Fibroblast of villous mesenchyme (primary cell): ENCODE results near the gene HOXB5. TPM values are rescaled to one million over a fixed set of nuclear protein-coding genes. Genes with fewer than 3 reads are reported as not detected.

Experiments used
- DNase-seq: peaks from one replicate; pipeline ENCODE4 v3.0.0-alpha.2; 2010; ENCODE audit warnings: low read depth
- H3K4me3 ChIP-seq: 2 replicates; pipeline ENCODE4 v1.5.1; 2011; ENCODE audit warnings: low read depth, mild to moderate bottlenecking, low read length
- total RNA-seq: library from RNA; depleted of rRNA; stranded (reverse); fragments of >200 nt; gene quantifications from 2 replicates; pipeline ENCODE4 v1.2.3, GENCODE V29; 2012
- TF ChIP-seq, protein P1 (sequence below): IDR thresholded peaks from 2 replicates; pipeline ENCODE4 v1.5.1; 2012; ENCODE audit warnings: low read depth, mild to moderate bottlenecking, low read length; ENCODE audit not compliant: insufficient read depth

Gene HOXB5
- total RNA-seq, 1 donor, result 0.43 TPM

DNA sequence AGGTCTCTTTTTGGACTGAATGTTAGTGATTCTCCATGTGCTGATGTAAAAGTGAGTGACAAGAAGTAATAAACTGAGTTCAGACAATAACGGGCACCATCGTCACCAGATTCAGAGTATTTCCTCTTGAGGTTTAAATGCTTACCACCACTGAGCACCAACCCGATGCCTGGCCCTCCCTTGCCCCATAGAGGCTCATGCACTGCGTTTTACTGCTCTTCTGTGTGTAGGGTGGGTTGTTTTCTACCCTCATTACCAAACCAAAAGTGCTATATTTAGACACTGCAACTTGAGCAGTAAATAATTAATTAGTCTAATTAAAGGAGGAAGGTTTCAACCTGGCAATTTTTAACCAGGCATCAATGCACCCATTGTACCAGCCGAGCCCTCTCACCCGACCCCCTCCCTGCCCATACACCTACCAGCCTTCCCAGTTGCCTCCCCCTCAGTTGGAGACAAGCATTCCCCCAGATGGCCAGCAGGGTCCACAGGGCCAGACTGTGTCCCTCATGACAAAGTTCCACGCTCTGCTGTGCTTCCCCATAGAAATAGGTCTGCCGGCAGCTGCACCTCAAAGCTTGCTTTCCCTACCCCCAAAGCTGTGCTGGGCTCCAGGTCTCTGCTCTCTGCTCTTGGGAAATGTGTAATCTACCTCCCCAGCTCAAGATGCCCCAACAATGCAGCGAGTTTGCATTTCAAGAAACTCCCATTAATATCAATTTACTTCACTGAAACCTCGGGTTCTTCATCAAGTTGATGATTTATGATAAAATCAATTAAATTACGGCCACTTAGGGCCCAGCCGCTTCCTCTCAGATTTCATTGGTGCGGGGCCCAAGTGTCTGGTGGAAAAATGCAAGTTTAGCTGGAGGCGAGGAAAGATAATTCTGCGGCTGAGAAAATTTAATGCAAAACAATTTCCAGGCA, 31.4 kb downstream of the HOXB5 start:
- no peak overlapping the region for H3K4me3 ChIP-seq
- TF ChIP-seq, protein P1, sequence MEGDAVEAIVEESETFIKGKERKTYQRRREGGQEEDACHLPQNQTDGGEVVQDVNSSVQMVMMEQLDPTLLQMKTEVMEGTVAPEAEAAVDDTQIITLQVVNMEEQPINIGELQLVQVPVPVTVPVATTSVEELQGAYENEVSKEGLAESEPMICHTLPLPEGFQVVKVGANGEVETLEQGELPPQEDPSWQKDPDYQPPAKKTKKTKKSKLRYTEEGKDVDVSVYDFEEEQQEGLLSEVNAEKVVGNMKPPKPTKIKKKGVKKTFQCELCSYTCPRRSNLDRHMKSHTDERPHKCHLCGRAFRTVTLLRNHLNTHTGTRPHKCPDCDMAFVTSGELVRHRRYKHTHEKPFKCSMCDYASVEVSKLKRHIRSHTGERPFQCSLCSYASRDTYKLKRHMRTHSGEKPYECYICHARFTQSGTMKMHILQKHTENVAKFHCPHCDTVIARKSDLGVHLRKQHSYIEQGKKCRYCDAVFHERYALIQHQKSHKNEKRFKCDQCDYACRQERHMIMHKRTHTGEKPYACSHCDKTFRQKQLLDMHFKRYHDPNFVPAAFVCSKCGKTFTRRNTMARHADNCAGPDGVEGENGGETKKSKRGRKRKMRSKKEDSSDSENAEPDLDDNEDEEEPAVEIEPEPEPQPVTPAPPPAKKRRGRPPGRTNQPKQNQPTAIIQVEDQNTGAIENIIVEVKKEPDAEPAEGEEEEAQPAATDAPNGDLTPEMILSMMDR, result peak; percentile 27
- DNase-seq, result no peak

GRCh38 chr17:48559840-48560817, 33.5 kb downstream of the HOXB5 start:
- no peak overlapping the region for H3K4me3 ChIP-seq
- DNase-seq, result no peak
- TF ChIP-seq, protein P1, result no peak

DNA sequence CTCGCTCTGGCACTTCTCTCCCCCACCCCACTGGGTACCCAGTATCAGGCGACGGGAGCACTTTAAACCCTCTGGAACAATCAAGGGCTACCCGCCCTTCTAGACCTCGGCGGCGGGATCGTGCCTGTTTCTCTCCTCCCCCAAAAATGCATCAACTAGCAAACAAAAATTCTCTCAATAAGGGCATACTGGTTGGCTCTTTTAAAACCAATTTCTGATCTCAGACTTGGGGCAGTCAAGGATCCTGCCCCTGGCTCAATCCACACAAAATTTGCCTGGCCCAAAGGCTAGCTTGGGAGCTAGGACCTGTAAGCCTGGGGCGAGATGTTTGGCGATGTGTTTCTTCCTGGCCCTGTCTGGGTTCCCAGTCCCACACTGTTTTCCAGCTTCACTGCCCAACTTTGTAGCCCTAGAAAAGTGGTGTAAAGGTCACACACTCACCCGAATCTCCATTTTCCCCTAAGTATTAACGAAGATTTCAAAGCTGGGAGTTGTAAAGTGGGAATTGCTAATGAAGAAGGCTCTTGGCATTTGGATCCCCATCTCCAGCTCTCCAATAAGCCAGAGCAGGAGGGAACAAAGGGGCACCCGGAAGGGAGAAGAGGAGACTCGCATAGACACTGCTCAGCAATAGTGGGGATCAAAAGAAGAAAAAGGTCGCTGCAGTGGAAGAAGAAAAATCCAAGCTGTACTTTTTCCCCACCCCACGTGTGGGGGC, 34.3 kb downstream of the HOXB5 start:
- H3K4me3 ChIP-seq, result no peak overlapping the region
- no peak for DNase-seq
- TF ChIP-seq, protein P1, result no peak

DNA sequence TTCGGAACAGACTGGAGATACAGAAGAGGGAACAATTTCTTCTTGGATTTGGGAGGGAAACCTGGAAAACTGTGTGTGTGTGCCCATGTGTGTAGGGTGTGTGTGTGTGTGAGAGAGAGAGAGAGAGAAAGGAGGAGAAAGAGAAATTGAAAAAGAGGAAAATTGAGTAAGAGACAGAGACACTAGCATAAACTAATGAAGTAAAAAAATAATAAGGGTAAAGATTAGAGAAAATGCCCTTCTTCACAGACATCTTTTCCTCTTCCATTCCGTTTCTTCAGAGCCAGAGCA, 34.8 kb downstream of the HOXB5 start:
- no peak for DNase-seq
- TF ChIP-seq, protein P1, result no peak
- H3K4me3 ChIP-seq, result no peak overlapping the region

- DNase-seq, result no peak
- no peak overlapping the region for H3K4me3 ChIP-seq
Observed at GRCh38 chr17:48558057-48558830, 35.3 kb downstream of the HOXB5 start.

More at GRCh38 chr17:48558057-48558830, 35.3 kb downstream of the HOXB5 start:
- TF ChIP-seq, protein P1, result no peak
